Activated CD8-positive, alpha-beta memory T cell treated with anti-CD3 and anti-CD28 coated beads for 48 hours (primary cell): ENCODE results near the gene PAX9.

Experiments
- DNase-seq, 3 experiments: peaks; one replicate each; pipeline ENCODE4 v3.0.0-alpha.2; 2020; ENCODE audit warnings: low read depth in 2 of 3, low spot score in 2 of 3

The PAX9 gene

DNA sequence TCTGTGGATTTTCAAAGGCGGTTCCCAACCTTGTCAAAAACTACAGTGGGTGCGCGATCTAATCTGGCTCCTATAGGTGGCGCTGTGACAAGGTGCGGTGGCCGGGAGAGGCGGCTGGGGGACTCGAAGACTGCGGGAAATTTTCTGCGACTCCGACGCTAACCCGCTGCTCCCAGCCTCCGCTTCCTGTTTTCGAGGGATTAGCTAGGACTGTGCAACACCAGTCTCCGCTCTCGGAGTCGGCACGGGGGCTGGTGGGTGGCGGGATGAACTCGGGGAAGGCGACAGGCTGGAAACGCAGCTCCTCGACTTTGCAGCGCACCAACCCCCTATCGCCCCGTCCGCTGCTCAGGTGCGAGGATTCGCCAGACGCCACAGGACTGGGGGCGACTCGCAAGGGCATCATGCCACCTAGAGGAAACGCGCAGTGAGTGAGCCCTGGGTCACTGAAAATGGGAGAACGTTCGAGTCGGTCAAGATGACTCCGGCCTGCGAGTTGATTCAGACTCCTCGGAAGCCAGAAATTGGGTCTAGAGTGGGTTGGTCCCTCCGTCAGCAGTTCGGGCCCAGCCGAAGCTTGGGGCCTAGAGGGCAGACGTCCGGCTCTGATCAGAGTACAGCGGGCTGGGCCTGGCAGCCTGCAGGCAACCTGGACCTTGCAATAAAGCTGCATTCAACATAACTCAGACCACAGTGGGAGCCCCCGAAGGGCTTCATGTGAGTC is 5.5 kb upstream of the PAX9 start:
- DNase-seq, result no peak

DNA sequence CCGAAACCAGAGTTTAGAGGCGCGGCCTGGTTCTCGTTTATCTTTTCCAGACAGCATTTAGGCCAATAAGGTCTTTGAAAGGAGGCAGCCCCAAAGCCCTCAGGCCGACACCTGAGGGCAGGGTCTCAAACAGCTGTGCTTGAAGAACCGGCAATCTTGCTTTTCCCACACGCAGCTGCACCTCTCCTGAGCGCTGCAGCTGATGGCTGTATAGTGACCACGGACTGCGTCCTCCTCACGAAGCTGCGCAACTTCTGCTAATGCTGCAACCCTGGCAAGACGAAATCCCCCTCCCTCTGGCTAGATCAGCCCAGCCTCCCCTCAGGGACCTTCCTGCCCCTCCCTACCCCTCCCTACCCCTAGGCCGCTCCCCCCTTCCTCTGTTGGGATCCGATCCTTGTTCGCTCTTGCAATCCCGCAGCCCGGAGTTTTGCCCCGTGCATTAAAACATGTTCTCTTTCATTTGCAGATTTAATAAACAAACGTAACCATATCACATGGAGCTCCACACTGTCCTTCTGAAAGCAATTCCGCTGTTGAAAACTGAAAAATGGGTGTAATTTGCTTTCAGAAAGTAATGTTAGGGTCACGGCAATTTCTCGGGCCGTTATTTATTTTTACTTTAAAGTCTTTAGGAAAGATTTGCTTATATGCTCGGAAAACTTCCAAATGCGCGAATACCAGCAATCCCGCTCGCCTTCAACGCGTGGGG is 4.8 kb upstream of the PAX9 start:
- no peak for DNase-seq

- DNase-seq, result no peak
These were observed 4.1 kb upstream of the PAX9 start for GRCh38 chr14:36657399-36658122.

GRCh38 chr14:36658123-36659009 is 3.3 kb upstream of the PAX9 start:
- DNase-seq, result no peak

DNA sequence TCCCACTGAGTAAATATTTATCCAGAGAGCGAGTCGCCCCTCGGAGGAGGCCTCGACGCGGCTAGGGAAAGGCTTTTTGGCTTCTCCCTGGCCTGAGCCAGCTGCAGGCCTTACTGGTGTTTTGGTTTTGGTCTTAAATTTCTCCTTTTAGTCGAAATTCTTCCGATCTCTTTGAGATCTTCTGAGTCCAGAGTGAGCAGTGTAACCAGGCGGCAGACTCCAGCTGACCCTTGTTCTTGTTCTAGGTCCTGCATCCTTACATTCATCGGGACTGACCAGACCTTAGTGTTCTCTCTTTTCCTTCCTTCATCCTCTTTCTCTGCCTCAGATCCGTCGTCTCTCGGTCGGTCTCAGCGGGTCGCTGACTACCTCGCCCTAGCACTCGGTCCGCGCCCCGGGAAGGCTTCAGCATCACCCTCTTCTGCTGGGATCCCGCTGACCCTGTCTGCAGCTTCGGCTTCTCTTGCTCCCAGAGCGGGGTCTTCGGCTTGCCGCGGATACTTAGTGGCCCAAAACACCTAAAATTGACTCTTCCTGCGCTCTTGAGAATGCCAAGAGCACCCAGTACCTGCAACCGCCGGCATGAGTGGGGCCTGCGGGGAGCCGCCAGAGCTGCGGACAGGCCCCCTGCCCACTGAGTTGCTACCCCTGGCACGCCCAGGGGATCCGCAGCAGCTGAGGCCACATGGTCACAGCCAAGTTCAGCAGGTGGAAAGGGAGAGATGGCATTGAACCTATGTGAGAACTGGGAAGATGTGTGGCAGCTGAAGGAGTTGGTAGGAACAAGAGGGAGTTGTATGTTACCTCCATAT is 2.4 kb upstream of the PAX9 start:
- no peak for DNase-seq

DNA sequence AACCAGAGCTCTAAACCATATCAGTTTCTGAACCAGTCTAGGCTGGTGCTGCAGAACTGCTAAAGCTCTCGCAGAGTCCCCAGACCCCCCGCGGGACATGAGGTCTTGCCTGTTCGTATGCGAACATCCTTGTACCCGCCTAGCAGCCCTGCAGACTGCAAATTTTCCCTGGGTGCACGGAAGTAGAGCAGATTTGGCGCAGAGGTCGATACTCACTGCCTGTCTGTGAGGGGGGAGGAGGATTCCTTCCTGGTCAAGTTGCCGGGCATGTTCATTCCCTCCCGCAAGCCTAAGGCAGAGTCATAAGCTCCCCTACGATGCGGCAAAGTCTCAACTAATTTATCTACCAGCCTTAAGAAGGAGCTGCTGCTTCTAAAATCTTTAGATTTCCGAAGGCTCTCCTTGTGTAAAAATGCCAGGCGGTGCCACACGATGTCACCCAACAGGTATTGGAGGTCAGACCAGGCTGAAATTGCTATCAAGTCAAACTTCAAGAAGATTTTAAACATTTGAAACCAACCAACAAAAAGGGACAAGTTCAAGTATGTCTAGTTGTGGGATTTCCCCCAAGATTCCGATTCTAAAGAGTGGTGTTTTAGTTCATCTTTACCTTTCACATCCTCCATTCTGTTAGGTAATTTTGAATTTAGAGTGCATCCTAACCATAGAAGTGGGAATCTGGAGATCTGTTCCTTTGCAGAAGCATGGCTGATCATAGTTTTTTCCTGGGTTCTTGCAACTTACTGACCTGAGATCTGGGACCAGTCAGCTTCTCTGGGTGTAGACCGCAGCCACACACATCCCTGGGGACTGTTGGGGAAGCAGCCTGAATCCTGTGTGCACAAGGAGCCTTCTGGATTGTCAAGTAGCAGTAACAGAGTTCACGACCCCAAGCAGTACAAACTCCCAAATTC is 1.6 kb upstream of the PAX9 start:
- no peak for DNase-seq

GRCh38 chr14:36660736-36661505 is 739 bp upstream of the PAX9 start:
- DNase-seq, result no peak

DNA sequence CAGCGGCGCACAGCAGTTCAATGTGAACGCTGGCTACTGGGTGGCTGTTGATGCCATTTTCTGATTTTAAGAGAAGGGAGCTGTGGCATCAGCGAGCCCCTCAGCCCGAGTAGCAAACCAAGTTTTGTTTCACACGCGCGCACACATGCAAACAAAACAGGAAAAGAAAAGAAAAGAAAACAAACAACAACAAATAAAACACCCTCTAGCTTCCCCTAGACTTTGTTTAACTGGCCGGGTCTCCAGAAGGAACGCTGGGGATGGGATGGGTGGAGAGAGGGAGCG is 540 bp downstream of the PAX9 start:
- no peak for DNase-seq

GRCh38 chr14:36662543-36663403 is 1.1 kb downstream of the PAX9 start:
- no peak for DNase-seq

DNA sequence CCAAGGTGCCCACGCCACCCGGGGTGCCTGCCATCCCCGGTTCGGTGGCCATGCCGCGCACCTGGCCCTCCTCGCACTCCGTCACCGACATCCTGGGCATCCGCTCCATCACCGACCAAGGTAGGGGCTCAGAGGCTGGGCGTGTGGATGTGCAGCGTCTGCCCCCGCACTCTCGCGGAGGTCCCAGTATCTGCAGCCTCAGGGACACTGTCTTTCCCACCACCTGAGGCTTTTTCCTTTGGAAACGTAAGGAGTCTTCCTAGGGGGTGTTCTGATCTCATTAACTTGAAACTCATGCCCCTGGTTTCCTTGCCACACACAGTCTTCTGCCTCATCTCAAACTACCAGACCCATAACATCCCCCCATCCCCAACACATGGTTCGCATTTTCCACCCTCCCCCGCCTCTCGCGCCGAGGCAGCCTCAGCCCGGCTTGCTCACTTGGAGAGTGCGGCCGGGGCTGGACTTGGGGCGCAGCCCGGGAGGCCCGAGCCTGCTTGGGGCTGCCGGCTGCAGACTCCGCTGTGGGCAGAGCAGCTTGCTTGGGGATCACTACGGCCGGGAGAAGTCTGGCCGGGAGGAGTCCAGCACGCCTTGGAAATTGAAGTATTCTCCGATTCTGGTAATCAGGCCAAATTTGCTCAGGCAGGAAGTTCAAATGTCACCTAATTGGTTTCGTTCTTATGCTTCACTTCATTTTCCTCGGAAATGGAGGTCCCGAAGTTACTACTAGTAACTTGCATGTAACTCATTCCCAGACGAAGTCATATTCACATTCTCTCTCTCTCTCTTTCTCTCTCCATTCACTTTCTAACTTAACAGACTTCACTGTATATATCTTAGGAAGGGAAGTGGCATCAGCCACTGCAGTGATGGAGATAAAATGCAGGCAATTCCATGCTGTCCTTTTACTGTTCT is 2.0 kb downstream of the PAX9 start:
- DNase-seq, result no peak

DNA sequence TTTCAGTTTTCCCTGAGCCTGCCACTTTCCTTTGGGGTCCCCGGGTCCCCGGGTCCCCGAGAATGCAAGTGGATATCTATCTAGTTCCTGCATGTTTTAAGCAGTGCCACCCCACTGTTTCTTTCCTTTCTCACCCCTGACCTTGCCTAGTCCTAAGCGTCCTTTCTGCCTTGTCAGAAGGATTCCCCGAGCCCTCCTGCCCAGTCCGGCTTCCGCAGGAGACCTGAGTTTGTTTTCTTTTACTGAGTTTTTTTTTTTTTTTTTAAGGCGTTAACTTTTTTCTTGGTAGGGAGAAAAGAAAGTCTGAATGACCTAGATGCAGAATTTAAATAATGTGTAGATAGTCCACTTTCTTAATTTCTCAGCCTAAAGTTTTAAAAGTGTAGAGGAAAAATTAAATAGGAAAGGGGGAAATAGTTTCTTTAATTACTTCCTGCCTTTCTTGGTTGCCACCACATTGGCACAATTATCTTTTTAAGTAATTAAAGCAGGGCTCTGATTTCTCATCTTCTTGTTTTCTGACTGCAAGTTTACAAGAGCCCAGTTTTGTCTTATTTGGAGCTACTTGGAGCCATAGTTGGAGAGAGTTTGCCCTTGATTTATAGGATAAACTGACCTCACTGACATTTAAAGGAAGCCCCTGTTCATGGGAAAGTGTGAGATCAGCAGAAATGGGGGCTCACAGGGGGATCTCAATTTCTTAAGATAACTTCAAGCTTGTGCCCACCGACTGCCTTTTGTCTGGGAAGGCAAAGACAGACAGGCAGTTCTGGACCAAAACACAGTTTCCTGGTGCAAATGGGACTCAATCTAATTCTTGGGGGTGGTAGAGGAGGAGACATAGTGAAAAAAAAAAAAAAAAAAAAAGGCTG is 2.9 kb downstream of the PAX9 start:
- no peak for DNase-seq

- DNase-seq, result no peak
These were observed 4.3 kb downstream of the PAX9 start for GRCh38 chr14:36665887-36666415.

- no peak for DNase-seq
These were observed 5.0 kb downstream of the PAX9 start for GRCh38 chr14:36666416-36667206.

DNA sequence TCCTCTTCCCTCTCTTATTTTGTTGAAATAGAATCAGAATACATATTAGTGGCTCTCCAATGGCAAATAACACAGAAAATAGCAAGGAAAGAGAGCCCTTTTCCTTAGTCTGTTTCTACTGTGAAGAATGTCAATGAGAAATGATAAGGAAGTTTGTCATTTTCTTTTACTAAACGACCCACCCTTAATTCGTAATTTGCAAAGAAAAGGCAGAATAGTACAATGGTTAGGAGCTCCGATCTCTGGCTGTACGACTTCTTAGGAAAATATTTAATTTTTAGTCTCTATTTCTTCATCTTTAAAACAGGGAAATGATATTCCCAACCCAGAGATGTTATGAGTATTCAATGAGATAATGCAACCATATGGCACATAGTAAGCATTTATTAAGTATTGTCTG is 6.0 kb downstream of the PAX9 start:
- no peak for DNase-seq

DNA sequence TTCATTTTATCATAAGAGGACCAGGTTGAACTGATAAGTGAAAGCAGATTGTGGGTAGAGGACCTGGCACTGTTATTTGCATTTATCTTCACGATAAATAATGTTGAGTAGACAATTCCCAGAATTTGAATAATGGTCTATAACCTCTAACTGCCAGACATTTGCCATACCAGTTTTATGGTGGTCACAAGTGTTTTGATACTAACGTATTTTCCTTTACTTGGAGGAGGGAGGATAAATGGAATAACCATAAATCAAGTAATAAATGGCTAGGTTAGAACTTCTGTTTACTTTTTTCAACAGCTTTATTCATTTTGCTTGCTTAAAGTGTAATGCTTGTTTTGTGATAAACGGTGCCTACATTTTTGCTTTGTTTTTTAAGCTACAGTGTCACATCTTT is 9.5 kb downstream of the PAX9 start:
- no peak for DNase-seq
